ENCODE measurements around the gene DCBLD1. TPM values are rescaled to one million over a fixed set of nuclear protein-coding genes. Genes with fewer than 3 reads are reported as not detected.

DCBLD1 gene
- total RNA-seq, 2 experiments from 2014 or later, result 2.2 to 2.3 TPM

- Mint-ChIP-seq H3K36me3 (ENCODE audit: low read depth) (peaks cover 10% of the 10 kb centered on the region), H3K27me3 (no peaks in the 10 kb centered on the region), H3K4me3 (no peak overlapping the region), H3K27ac (no peak overlapping the region), H3K4me1 (ENCODE audit: low read depth) (peaks cover 5% of the 10 kb centered on the region), H3K9me3 (no peaks in the 10 kb centered on the region)
- CTCF ChIA-PET, result interaction anchor here (0.7 to 2.9 kb wide), 4 partner anchors 8 to 40 kb away, joined by 3 to 7 read pairs (median 5); no protein-coding TSS in a partner anchor
- intact Hi-C loops (cut with micrococcal nuclease), result no loop called here
- DNase-seq, result no peak
- TF ChIP-seq, protein P1, sequence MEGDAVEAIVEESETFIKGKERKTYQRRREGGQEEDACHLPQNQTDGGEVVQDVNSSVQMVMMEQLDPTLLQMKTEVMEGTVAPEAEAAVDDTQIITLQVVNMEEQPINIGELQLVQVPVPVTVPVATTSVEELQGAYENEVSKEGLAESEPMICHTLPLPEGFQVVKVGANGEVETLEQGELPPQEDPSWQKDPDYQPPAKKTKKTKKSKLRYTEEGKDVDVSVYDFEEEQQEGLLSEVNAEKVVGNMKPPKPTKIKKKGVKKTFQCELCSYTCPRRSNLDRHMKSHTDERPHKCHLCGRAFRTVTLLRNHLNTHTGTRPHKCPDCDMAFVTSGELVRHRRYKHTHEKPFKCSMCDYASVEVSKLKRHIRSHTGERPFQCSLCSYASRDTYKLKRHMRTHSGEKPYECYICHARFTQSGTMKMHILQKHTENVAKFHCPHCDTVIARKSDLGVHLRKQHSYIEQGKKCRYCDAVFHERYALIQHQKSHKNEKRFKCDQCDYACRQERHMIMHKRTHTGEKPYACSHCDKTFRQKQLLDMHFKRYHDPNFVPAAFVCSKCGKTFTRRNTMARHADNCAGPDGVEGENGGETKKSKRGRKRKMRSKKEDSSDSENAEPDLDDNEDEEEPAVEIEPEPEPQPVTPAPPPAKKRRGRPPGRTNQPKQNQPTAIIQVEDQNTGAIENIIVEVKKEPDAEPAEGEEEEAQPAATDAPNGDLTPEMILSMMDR (IDR thresholded peaks at IDR 0.05), result no peak
- POLR2A ChIA-PET, result interaction anchor here (0.8 kb wide), 1 partner anchor 15 kb away, joined by 5 read pairs; no protein-coding TSS in a partner anchor
- no peak for ATAC-seq
Observed at GRCh38 chr6:117564681-117565080, 82.2 kb downstream of the DCBLD1 start.

DNA sequence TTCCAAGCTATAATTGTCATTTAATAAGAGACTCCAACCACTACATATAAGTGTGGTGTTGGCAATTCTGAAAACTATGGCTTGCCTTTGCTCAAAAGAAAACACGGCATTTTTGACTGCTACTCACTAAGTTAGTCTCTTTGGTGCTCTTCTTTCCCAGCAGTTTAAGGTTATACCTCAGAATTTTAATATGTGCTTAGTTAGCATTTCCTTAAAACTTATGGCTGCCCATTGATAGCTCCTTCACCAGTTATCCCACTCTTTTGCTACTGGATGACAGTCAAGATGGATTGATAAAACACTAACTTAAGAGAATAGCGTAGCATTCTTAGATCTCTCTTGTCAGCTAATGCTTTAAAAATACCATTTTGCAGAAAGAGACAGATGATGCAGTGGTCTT is 85.8 kb downstream of the DCBLD1 start:
- no peaks in the 10 kb centered on the region for H3K27me3 Mint-ChIP-seq
- DNase-seq (no peak), ATAC-seq (no peak)
- H3K9me3 Mint-ChIP-seq, result no peaks in the 10 kb centered on the region
- intact Hi-C loops (cut with micrococcal nuclease), result no loop called here
- peaks cover 18% of the 10 kb centered on the region for H3K36me3 Mint-ChIP-seq (ENCODE audit: low read depth)
- peaks cover 5% of the 10 kb centered on the region for H3K4me1 Mint-ChIP-seq (ENCODE audit: low read depth)
- TF ChIP-seq, protein P1 (IDR thresholded peaks at IDR 0.05), result no peak
- H3K4me3 Mint-ChIP-seq, result no peak overlapping the region
- CTCF ChIA-PET, result interaction anchor here (0.9 to 5.0 kb wide), 4 partner anchors 11 to 118 kb away, joined by 3 to 21 read pairs (median 6); no protein-coding TSS in a partner anchor
- POLR2A ChIA-PET, result no interaction called here
- H3K27ac Mint-ChIP-seq, result no peak overlapping the region

GRCh38 chr6:117568831-117569410 is 86.4 kb downstream of the DCBLD1 start:
- intact Hi-C loops (cut with micrococcal nuclease), result no loop called here
- ChIA-PET POLR2A (no interaction called here), CTCF (interaction anchor here (0.7 to 5.0 kb wide), 5 partner anchors 8 to 119 kb away, joined by 3 to 21 read pairs (median 4); no protein-coding TSS in a partner anchor)
- Mint-ChIP-seq H3K27ac (no peak overlapping the region), H3K9me3 (no peaks in the 10 kb centered on the region), H3K27me3 (no peaks in the 10 kb centered on the region), H3K4me3 (no peak overlapping the region), H3K36me3 (ENCODE audit: low read depth) (peaks cover 20% of the 10 kb centered on the region), H3K4me1 (ENCODE audit: low read depth) (peaks cover 5% of the 10 kb centered on the region)
- TF ChIP-seq, protein P1 (IDR thresholded peaks at IDR 0.05), result no peak
- DNase-seq, result no peak
- peak; percentile 80 for ATAC-seq

DNA sequence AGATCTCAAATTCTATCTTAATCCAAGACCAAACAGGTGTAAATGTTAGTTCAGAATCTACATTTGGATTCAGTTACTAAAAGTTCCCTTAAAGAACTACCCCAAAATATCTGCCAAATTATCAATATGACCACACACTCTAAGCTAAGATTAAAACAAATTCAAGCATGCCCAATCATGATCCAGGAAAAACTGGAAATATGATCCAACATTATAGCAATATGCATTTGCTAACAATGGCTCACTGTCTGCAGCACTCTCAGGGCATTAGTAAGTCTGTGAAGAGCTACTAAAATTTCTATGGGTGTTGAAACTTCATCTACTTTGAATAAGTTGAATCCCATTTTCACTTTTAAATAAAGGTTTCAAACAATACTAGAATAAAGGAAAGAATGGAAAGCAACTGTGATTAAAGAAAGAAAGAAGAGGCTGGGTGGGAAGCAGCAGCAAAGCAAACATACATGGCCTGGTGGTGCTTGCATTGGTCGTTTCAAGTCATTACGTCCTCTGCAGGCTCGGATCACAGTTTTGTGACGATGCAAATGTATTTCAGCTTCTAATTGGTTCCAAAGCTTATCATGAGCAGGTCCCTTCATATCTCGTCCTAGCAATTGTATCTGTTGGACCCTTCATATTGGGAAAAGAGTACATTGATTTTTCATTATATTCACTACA is 90.7 kb downstream of the DCBLD1 start:
- Mint-ChIP-seq H3K27ac (no peak overlapping the region), H3K27me3 (no peaks in the 10 kb centered on the region), H3K4me1 (ENCODE audit: low read depth) (peaks cover 5% of the 10 kb centered on the region), H3K9me3 (no peaks in the 10 kb centered on the region), H3K36me3 (ENCODE audit: low read depth) (peaks cover 20% of the 10 kb centered on the region), H3K4me3 (no peak overlapping the region)
- POLR2A ChIA-PET, result no interaction called here
- CTCF ChIA-PET, result interaction anchor here (1.1 to 3.3 kb wide), 4 partner anchors 12 to 123 kb away, joined by 3 to 11 read pairs (median 4); no protein-coding TSS in a partner anchor
- DNase-seq (no peak), ATAC-seq (no peak)
- TF ChIP-seq, protein P1 (IDR thresholded peaks at IDR 0.05), result no peak
- intact Hi-C loops (cut with micrococcal nuclease), result no loop called here

GRCh38 chr6:117574198-117574597 is 91.7 kb downstream of the DCBLD1 start:
- Mint-ChIP-seq H3K27me3 (no peaks in the 10 kb centered on the region), H3K4me3 (no peak overlapping the region), H3K4me1 (ENCODE audit: low read depth) (peaks cover 4% of the 10 kb centered on the region), H3K27ac (no peak overlapping the region), H3K36me3 (ENCODE audit: low read depth) (peaks cover 25% of the 10 kb centered on the region), H3K9me3 (no peaks in the 10 kb centered on the region)
- no peak for ATAC-seq
- intact Hi-C loops (cut with micrococcal nuclease), result no loop called here
- ChIA-PET CTCF (interaction anchor here (3.3 kb wide), 1 partner anchor 18 kb away, joined by 11 read pairs; no protein-coding TSS in a partner anchor), POLR2A (no interaction called here)
- DNase-seq, result no peak
- TF ChIP-seq, protein P1 (IDR thresholded peaks at IDR 0.05), result no peak
